Adrenal gland (tissue), 12 donors: ENCODE data around the gene RPUSD4. TPM values are rescaled to one million over a fixed set of nuclear protein-coding genes. Genes with fewer than 3 reads are reported as not detected.

Experiments used
- DNase-seq, 7 donors: peaks; one replicate each; pipeline ENCODE4 v3.0.0-alpha.2; 2019 to 2020
- H3K27ac ChIP-seq, 5 donors: fragments of 200-600 bp; sonication (generic) in 4 of 5; 1 replicate in 3 of 5; 2 replicates in 2 of 5; pipeline versions ENCODE4 v1.5.1 to v1.8.0; 2016 to 2020; ENCODE audit warnings: mild to moderate bottlenecking in 1 of 5
- H3K27me3 ChIP-seq: fragments of 200-600 bp; 2 replicates; pipeline ENCODE4 v1.8.0; 2021
- H3K36me3 ChIP-seq, 2 donors: fragments of 200-600 bp; replicated peaks in 1 of 2; 1 replicate in 1 of 2; 2 replicates in 1 of 2; pipeline versions ENCODE4 v1.5.1 to v1.8.0; 2018 to 2022
- H3K4me1 ChIP-seq, 2 donors: fragments of 200-600 bp; replicated peaks in 1 of 2; 1 replicate in 1 of 2; 2 replicates in 1 of 2; pipeline versions ENCODE4 v1.5.1 to v1.8.0; 2018 to 2021
- H3K4me3 ChIP-seq, 4 donors: fragments of 200-600 bp; sonication (generic) in 3 of 4; one replicate each; pipeline ENCODE4 v1.5.1; 2016 to 2018
- H3K9me3 ChIP-seq, 3 donors: fragments of 200-600 bp; sonication (generic) in 1 of 3; replicated peaks in 1 of 3; 1 replicate in 2 of 3; 2 replicates in 1 of 3; pipeline versions ENCODE4 v1.5.1 to v1.8.0; 2016 to 2021
- POLR2A ChIP-seq, 2 donors: fragments of 450-650 bp; IDR thresholded peaks; one replicate each; pipeline ENCODE4 v1.6.1; 2017; ENCODE audit warnings: antibody characterized with exemption in 2 of 2, mild to moderate bottlenecking in 2 of 2, moderate library complexity in 1 of 2
- WGBS, 4 donors: extraction: QIAGEN DNeasy Blood & Tissue Kit in 2 of 4; methylation state at CpG; one replicate each; pipeline versions ENCODE4 v1.1.5 to v1.1.7; 2013 to 2017; 5-methylcytosine and 5-hydroxymethylcytosine counted together
- intact Hi-C, 2 donors: fragments of 100-400 bp; cut with DNase I; formaldehyde crosslinking; loops; one replicate each; pipeline versions ENCODE4 v1.14.1 to v1.15.0; 2022 to 2023
- polyA plus RNA-seq, 3 donors: library from polyadenylated mRNA; stranded (reverse); fragments of 200-250 nt in 2 of 3; fragments of 350-450 nt in 1 of 3; fragmentation: Illumina TruSeq in 1 of 3; extraction: RNeasy Lipid Tissue Mini Kit (QIAGEN cat#74804) in 1 of 3; gene quantifications; one replicate each; pipeline ENCODE4 v1.2.3, GENCODE V29; 2013 to 2014
- total RNA-seq, 9 donors: library from RNA; depleted of rRNA in 4 of 9; stranded (reverse); fragments of >200 nt in 4 of 9; fragments of 120-200 nt in 1 of 9; fragmentation: NEBNext Ultra II Directional in 1 of 9; extraction: Animal tissue kit (Norgen Biotek cat#: 25700) in 1 of 9; gene quantifications; one replicate each; pipeline versions ENCODE4 v1.1.0 to v1.2.4, GENCODE V29; 2013 to 2023
- TF ChIP-seq, protein P1 (sequence below), 6 experiments: fragments of 450-650 bp in 4 of 6; fragments of 200-600 bp in 2 of 6; sonication (generic) in 1 of 6; IDR thresholded peaks; 1 replicate in 5 of 6; 2 replicates in 1 of 6; pipeline versions ENCODE4 v1.5.1 to v1.8.0; 2016 to 2021; ENCODE audit warnings: antibody characterized with exemption in 6 of 6, mild to moderate bottlenecking in 2 of 6, moderate library complexity in 1 of 6
- donor health status: healthy with polysubstance abuse.
- donor health status: Bipolar disorder and iron deficiency.
- donor health status: DM: yes; HTN: yes; CAD: no.
- donor health status: DM: no; HTN: no; CAD: no.
- donor health status: DM: no; HTN: no; CAD: no.
- donor health status: DM: yes; HTN: yes; CAD: no.

The RPUSD4 gene
- total and polyA plus RNA-seq, 12 donors: 10.6 to 27.5 (median 19.5) TPM

DNA sequence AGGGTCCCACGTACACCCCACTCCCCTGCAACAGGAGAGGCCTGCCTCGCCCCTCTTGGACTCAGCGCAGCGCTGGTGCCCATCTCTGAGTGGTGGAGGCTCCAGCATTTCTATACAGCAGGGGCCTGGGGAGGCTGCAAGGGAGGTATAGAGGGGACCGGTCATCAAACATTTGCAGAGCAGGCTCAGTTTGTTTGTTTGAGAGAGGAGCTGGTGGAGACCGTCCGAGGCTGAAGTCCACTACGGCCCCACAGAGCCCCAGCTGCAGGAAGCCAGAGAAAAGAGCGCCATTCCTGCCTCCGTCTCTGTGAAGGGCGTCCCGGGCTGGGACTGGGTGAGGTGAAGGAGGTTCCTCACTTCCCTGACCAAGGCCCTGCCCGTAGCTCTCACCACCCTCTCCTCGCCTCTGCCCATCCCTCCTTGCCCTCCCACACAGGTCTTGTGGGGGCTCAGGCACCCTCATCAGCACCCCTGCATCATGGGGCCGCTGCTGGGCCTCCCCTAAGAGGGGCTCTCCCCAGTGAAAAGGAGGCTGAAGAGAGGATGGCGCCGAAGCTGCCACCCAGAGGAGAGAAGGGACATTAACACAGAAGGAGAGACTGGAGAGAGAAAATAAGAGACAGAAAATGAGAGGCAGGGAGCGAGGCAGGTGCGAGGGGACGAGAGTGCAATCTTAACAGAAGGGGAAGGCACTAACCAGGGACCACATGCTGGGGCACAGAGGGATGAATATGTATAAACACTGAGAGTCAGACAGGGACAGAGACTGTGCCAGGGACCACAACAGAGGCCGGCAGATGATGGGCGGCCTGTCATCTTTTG, 24.5 kb downstream of the RPUSD4 start:
- Histone ChIP-seq H3K4me1 (no peaks in the 10 kb centered on the region), H3K27me3 (no peaks in the 10 kb centered on the region), H3K9me3 (no peaks in the 10 kb centered on the region), H3K36me3 (no peaks in the 10 kb centered on the region), H3K4me3 (no peak overlapping the region), H3K27ac (no peak overlapping the region)
- intact Hi-C loops: loop anchor here in 1 of 2 donors (10.0 kb wide), 1 partner anchor 242 kb away; the partner anchor contains the start of gene VSIG10L2
- TF ChIP-seq, protein P1, sequence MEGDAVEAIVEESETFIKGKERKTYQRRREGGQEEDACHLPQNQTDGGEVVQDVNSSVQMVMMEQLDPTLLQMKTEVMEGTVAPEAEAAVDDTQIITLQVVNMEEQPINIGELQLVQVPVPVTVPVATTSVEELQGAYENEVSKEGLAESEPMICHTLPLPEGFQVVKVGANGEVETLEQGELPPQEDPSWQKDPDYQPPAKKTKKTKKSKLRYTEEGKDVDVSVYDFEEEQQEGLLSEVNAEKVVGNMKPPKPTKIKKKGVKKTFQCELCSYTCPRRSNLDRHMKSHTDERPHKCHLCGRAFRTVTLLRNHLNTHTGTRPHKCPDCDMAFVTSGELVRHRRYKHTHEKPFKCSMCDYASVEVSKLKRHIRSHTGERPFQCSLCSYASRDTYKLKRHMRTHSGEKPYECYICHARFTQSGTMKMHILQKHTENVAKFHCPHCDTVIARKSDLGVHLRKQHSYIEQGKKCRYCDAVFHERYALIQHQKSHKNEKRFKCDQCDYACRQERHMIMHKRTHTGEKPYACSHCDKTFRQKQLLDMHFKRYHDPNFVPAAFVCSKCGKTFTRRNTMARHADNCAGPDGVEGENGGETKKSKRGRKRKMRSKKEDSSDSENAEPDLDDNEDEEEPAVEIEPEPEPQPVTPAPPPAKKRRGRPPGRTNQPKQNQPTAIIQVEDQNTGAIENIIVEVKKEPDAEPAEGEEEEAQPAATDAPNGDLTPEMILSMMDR (IDR thresholded peaks at IDR 0.05): no peak
- no peak for TF ChIP-seq POLR2A (IDR thresholded peaks at IDR 0.05)
- 76 to 93% (median 88%) methylated on average over 20 to 22 of the region's 22 CpGs for WGBS, 4 donors
- DNase-seq: no peak

DNA sequence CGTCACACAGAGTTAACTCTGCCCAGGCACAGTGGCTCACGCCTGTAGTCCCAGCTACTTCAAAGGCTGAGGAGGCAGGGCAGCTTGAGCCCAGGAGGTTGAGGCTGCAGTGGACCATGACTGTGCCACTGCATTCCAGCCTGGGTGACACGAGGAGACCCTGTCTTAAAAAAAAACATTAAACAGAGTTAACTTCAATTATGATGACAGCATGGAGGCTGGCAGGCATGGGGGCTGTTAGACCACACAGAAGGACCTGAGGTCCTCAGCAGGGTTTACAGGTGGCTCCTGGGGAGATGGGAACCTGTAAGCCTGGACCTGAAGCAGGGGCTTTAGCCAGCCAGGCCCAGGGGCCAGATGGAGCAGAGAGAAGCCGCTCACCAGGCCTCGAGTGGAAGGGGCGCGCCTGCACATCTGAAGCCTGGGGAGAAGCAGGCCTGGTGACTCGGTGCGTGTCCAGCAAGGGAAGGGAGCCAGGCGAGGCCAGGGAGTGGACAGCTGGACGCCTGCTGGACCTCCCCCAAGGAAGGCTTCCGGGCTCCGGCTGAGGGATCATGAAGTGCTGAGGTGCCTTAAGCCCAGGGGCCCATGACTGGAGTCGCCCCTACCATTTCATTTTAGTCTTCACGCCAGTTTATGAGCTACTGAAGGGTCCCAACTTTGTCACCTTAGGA, 25.3 kb downstream of the RPUSD4 start:
- intact Hi-C loops: loop anchor here in 1 of 2 donors (10.0 kb wide), 1 partner anchor 241 kb away; the partner anchor contains the start of gene VSIG10L2
- Histone ChIP-seq H3K36me3 (no peaks in the 10 kb centered on the region), H3K4me3 (no peak overlapping the region), H3K27me3 (no peaks in the 10 kb centered on the region), H3K9me3 (no peaks in the 10 kb centered on the region), H3K4me1 (no peaks in the 10 kb centered on the region), H3K27ac (no peak overlapping the region)
- 79 to 97% (median 84%) methylated on average over 5 to 15 of the region's 15 CpGs for WGBS, 4 donors
- DNase-seq: no peak
- TF ChIP-seq, protein P1 (IDR thresholded peaks at IDR 0.05): no peak
- no peak for TF ChIP-seq POLR2A (IDR thresholded peaks at IDR 0.05)

- H3K4me1 ChIP-seq: no peaks in the 10 kb centered on the region
- no peak overlapping the region for H3K27ac ChIP-seq
- no peaks in the 10 kb centered on the region for H3K36me3 ChIP-seq
- H3K9me3 ChIP-seq: no peaks in the 10 kb centered on the region
- no peak for TF ChIP-seq POLR2A (IDR thresholded peaks at IDR 0.05)
- TF ChIP-seq, protein P1 (IDR thresholded peaks at IDR 0.05): no peak
- no peak for DNase-seq
- intact Hi-C loops: loop anchor here in 1 of 2 donors (10.0 kb wide), 1 partner anchor 241 kb away; the partner anchor contains the start of gene VSIG10L2
- no peaks in the 10 kb centered on the region for H3K27me3 ChIP-seq
- 78 to 88% (median 83%) methylated on average over 19 to 26 of the region's 26 CpGs for WGBS, 4 donors
- no peak overlapping the region for H3K4me3 ChIP-seq
Observed at GRCh38 chr11:126185259-126186024, 26.0 kb downstream of the RPUSD4 start.
